CMK (cell line): Measurements from ENCODE around the gene CLEC10A.

Source experiments
- DNase-seq: peaks from one replicate; pipeline ENCODE4 v3.0.0-alpha.2; 2010; ENCODE audit warnings: low read depth

CLEC10A gene

GRCh38 chr17:7038025-7038862 lies 41.8 kb downstream of the CLEC10A start:
- DNase-seq, result no peak

DNA sequence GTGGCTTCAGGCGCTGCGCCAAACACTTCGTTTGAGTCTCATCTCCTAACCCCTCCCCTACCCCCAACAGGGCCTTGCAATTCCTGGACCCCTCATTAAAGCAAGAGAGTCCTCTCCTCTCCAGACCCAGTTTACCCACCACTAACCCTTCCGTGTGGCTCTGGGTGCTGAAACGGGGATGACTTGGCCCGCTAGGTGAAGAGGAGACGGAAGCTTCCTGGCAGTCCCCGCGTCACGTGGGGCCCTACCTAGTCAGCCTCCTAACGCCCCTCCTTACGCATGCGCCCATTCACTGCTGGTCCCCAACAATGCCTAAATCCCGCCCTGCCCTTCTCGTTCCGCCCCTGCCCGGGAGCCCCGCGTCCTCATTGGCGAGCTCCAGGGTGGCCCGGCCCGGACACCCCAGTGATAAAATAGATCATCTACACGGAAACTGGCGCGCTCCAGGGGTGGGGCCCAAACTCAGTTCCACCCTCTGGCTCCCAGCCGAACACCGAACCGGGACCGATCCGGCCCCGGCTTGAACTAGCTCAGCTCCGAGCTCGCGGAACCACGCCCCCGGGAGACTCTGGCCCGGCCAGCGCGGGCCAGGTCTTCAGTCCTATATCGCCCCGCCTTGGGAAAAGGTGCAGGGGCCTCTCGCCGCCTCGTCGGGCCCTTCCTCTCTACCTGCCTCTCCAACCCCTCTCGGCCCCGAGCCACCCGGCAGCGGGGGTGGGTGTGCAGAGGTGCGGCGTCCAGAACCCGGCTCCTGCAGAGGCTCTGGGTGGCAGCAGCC lies 44.3 kb downstream of the CLEC10A start, which contains the start of gene SLC16A13:
Gene SLC16A13, plus strand, starts transcription at position 425 of the 778 bp plus-strand sequence. CDS start 368 bp downstream, outside the sequence.
- no peak for DNase-seq

GRCh38 chr17:7034955-7035590 lies 45.0 kb downstream of the CLEC10A start:
- no peak for DNase-seq

- DNase-seq, result no peak
These were observed 50.4 kb downstream of the CLEC10A start for GRCh38 chr17:7029659-7030058.

DNA sequence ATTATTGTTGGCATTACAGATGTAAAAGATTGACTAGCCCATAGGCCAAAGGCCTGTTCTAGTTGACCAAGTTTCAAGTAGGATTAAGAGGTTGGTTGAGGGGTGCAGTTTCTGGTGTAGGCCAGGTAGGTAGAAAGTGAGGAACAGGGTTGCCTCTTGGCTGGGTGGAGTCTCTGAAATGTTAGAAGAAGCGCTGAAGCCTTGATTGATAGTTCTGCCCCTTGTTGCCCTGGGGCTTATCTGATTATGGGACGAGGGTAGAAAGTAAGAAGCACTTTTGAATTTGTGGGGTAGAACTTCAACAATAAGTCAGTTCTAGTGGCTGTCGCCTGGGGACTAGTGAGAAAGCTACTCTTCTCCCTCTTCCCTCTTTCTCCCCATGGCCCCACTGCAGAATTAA lies 51.0 kb downstream of the CLEC10A start:
- no peak for DNase-seq

- DNase-seq, result no peak
These were observed 52.7 kb downstream of the CLEC10A start for GRCh38 chr17:7027335-7027734.

GRCh38 chr17:7026471-7027115 lies 53.5 kb downstream of the CLEC10A start:
- DNase-seq, result no peak

GRCh38 chr17:7025245-7025644 lies 54.8 kb downstream of the CLEC10A start:
- no peak for DNase-seq
